NCI-H446 treated with DMSO at 0.1 percent for 48 hours (cell line): Measurements from ENCODE around the gene HOGA1.

Experiments used
- DNase-seq: peaks from one replicate; lab custom pipeline; 2025; lab: John Stamatoyannopoulos, UW

The HOGA1 gene

GRCh38 chr10:97580421-97581367 lies 3.5 kb upstream of the HOGA1 start:
- no peak for DNase-seq

GRCh38 chr10:97582169-97582568 lies 2.0 kb upstream of the HOGA1 start:
- DNase-seq: no peak

GRCh38 chr10:97583476-97583875 lies 713 bp upstream of the HOGA1 start:
- DNase-seq: no peak

GRCh38 chr10:97584798-97585438 lies 729 bp downstream of the HOGA1 start:
- DNase-seq: no peak

GRCh38 chr10:97585439-97585811 lies 1.2 kb downstream of the HOGA1 start:
- no peak for DNase-seq

- no peak for DNase-seq
Measured at GRCh38 chr10:97587183-97587582, 3.0 kb downstream of the HOGA1 start.

GRCh38 chr10:97589479-97589878 lies 5.3 kb downstream of the HOGA1 start, which contains the start of gene C10orf62:
TSS of gene C10orf62 (plus strand) at chr10:97589721. CDS start at chr10:97589898, 177 bp downstream.
- DNase-seq: no peak

- no peak for DNase-seq
Measured at GRCh38 chr10:97590082-97590747, 6.0 kb downstream of the HOGA1 start.

GRCh38 chr10:97590748-97591495 lies 6.7 kb downstream of the HOGA1 start:
- DNase-seq: no peak

- no peak for DNase-seq
Measured at GRCh38 chr10:97593421-97593820, 9.2 kb downstream of the HOGA1 start.

GRCh38 chr10:97596101-97597082 lies 12.2 kb downstream of the HOGA1 start:
- DNase-seq: no peak

GRCh38 chr10:97597778-97598177 lies 13.6 kb downstream of the HOGA1 start:
- DNase-seq: no peak

- no peak for DNase-seq
Measured at GRCh38 chr10:97598407-97599271, 14.4 kb downstream of the HOGA1 start.

GRCh38 chr10:97599272-97599619 lies 15.1 kb downstream of the HOGA1 start:
- DNase-seq: no peak

- DNase-seq: no peak
Measured at GRCh38 chr10:97600616-97601015, 16.4 kb downstream of the HOGA1 start.

- DNase-seq: no peak
Measured at GRCh38 chr10:97601268-97602215, 17.4 kb downstream of the HOGA1 start.

- no peak for DNase-seq
Measured at GRCh38 chr10:97607095-97607636, 23.0 kb downstream of the HOGA1 start.

- DNase-seq: no peak
Measured at GRCh38 chr10:97608991-97609561, 24.9 kb downstream of the HOGA1 start.
